Endothelial cell of umbilical vein (primary cell): ENCODE data around the gene MYH15. TPM values are rescaled to one million over a fixed set of nuclear protein-coding genes. Genes with fewer than 3 reads are reported as not detected.

Experiments
- BruUV-seq: library from RNA; stranded (reverse); fragments of 400-500 nt; replicated peaks from 2 replicates; lab custom pipeline; 2021; lab: Mats Ljungman, UMichigan
- CTCF ChIA-PET: fragments of 300-600, 350-600 bp; sonication (Branson Sonifier 250); formaldehyde crosslinking; loops from one replicate; lab custom pipeline; 2021; ENCODE audit warnings: antibody characterized with exemption, inconsistent platforms; lab: Charles Lee
- POLR2A ChIA-PET: fragments of 300-600, 350-600 bp; sonication (Branson Sonifier 250); formaldehyde crosslinking; loops from one replicate; lab custom pipeline; 2021; ENCODE audit warnings: antibody characterized with exemption, inconsistent platforms; lab: Charles Lee
- DNase-seq: peaks from one replicate; pipeline ENCODE4 v3.0.0-alpha.2; 2011; ENCODE audit warnings: low read depth, low spot score
- FAIRE-seq: peaks from 2 replicates; lab custom pipeline; 2011; peaks lifted over from hg19 to GRCh38; lab: Jason Lieb, UNC
- H2AFZ ChIP-seq: 2 replicates; pipeline ENCODE4 v1.6.0; 2012; ENCODE audit warnings: low read depth, low read length, control low read depth, inconsistent platforms
- H3K27ac ChIP-seq: 2 replicates; pipeline ENCODE4 v1.5.1; 2011; ENCODE audit warnings: low read depth, mild to moderate bottlenecking, control low read depth, low read length, moderate library complexity; ENCODE audit not compliant: insufficient read depth
- H3K27me3 ChIP-seq, 2 experiments: 2 replicates each; pipeline versions ENCODE4 v1.6.0 to v1.6.1; 2011; ENCODE audit warnings: low read length in 2 of 2, mixed read lengths in 1 of 2; ENCODE audit not compliant: control insufficient read depth in 2 of 2, insufficient read depth in 2 of 2
- H3K36me3 ChIP-seq, 2 experiments: 2 replicates in 1 of 2; 3 replicates in 1 of 2; pipeline ENCODE4 v1.5.1; 2011; ENCODE audit warnings: low read length in 2 of 2, mild to moderate bottlenecking in 1 of 2, moderate library complexity in 1 of 2; ENCODE audit not compliant: control insufficient read depth in 2 of 2, insufficient read depth in 2 of 2; ENCODE audit errors: extremely low read depth in 1 of 2
- H3K4me1 ChIP-seq: 3 replicates; pipeline ENCODE4 v1.5.1; 2011; ENCODE audit warnings: mild to moderate bottlenecking, low read length; ENCODE audit not compliant: control insufficient read depth, insufficient read depth; ENCODE audit errors: extremely low read depth
- H3K4me2 ChIP-seq: 2 replicates; pipeline ENCODE4 v1.6.1; 2011; ENCODE audit warnings: low read length, control low read depth, mixed read lengths; ENCODE audit not compliant: insufficient read depth
- H3K4me3 ChIP-seq, 3 experiments: fragments of 200-600 bp in 1 of 3; sonication (generic), shearing (Covaris generic) in 1 of 3; replicated peaks in 1 of 3; 2 replicates each; pipeline ENCODE4 v1.5.1; 2011 to 2016; ENCODE audit warnings: control low read depth in 3 of 3, low read length in 3 of 3, mild to moderate bottlenecking in 2 of 3, inconsistent platforms in 1 of 3, low read depth in 1 of 3, moderate library complexity in 1 of 3; ENCODE audit not compliant: insufficient read depth in 1 of 3
- H3K79me2 ChIP-seq: 2 replicates; pipeline ENCODE4 v1.6.0; 2012; ENCODE audit warnings: low read length, inconsistent platforms; ENCODE audit not compliant: control insufficient read depth, insufficient read depth
- H3K9ac ChIP-seq: replicated peaks from 2 replicates; pipeline ENCODE3; 2011; ENCODE audit warnings: low read length, control low read depth; ENCODE audit not compliant: insufficient read depth; ENCODE audit errors: extremely low read depth
- H3K9me1 ChIP-seq: replicated peaks from 3 replicates; pipeline ENCODE4 v1.6.0; 2011; ENCODE audit warnings: mild to moderate bottlenecking, low read length; ENCODE audit not compliant: control insufficient read depth, insufficient read depth; ENCODE audit errors: extremely low read depth
- H3K9me3 ChIP-seq: replicated peaks from 2 replicates; pipeline ENCODE4 v1.5.1; 2012; ENCODE audit warnings: low read length, inconsistent platforms; ENCODE audit not compliant: control insufficient read depth, insufficient read depth
- H4K20me1 ChIP-seq: replicated peaks from 2 replicates; pipeline ENCODE3; 2011; ENCODE audit warnings: mild to moderate bottlenecking, low read length; ENCODE audit not compliant: control insufficient read depth, insufficient read depth; ENCODE audit errors: extremely low read depth
- EZH2 ChIP-seq: IDR thresholded peaks from 2 replicates; pipeline ENCODE4 v1.6.1; 2012; ENCODE audit warnings: borderline replicate concordance, low read depth, mild to moderate bottlenecking, moderate library complexity, low read length, inconsistent platforms; ENCODE audit not compliant: severe bottlenecking
- FOS ChIP-seq: IDR thresholded peaks from 2 replicates; pipeline ENCODE4 v1.6.1; 2011; ENCODE audit warnings: mild to moderate bottlenecking, low read length, moderate library complexity, borderline replicate concordance; ENCODE audit not compliant: insufficient read depth
- GATA2 ChIP-seq: IDR thresholded peaks from 2 replicates; pipeline ENCODE4 v1.7.0; 2011; ENCODE audit warnings: low read depth, mild to moderate bottlenecking, moderate library complexity, mixed read lengths, low read length; ENCODE audit not compliant: insufficient read length, insufficient read depth
- JUN ChIP-seq: IDR thresholded peaks from 2 replicates; pipeline ENCODE4 v1.6.1; 2011; ENCODE audit warnings: borderline replicate concordance, low read depth; ENCODE audit not compliant: insufficient read length, insufficient read depth
- MAX ChIP-seq: IDR thresholded peaks from 2 replicates; pipeline ENCODE4 v1.6.1; 2011; ENCODE audit not compliant: insufficient read depth, insufficient read length
- MYC ChIP-seq: IDR thresholded peaks from one replicate; pipeline ENCODE4 v1.6.1; 2011; ENCODE audit warnings: mild to moderate bottlenecking, low read depth, low read length
- POLR2A ChIP-seq: IDR thresholded peaks from 2 replicates; pipeline ENCODE4 v1.6.1; 2012; ENCODE audit warnings: low read depth, mild to moderate bottlenecking, control low read depth, low read length
- POLR2AphosphoS5 ChIP-seq: IDR thresholded peaks from 2 replicates; pipeline ENCODE4 v1.6.1; 2012; ENCODE audit warnings: low read depth, mild to moderate bottlenecking, control low read depth, low read length, moderate library complexity; ENCODE audit not compliant: insufficient read depth
- dilution Hi-C: fragments of 300-500 bp; cut with MboI; formaldehyde crosslinking; loops from one replicate; pipeline ENCODE4 v1.15.0; 2019; ENCODE audit warnings: low sequenced_read_pairs; ENCODE audit not compliant: extremely low pct_ligation_motif_present
- intact Hi-C: fragments of 100-400 bp; cut with micrococcal nuclease; formaldehyde crosslinking; loops from one replicate; pipeline ENCODE4 v1.10.0; 2022
- polyA plus RNA-seq, 4 experiments: library from polyadenylated mRNA; depleted of rRNA in 3 of 4; stranded (reverse) in 3 of 4; unstranded in 1 of 4; fragments of >200 nt; gene quantifications; 2 replicates each; pipeline versions ENCODE4 v1.2.1 to v1.2.3, GENCODE V29; 2011 to 2012; ENCODE audit warnings: missing spikeins in 1 of 4
- total RNA-seq: library from RNA; stranded (reverse); gene quantifications from 2 replicates; pipeline ENCODE4 v1.2.3, GENCODE V29; 2021
- TF ChIP-seq, protein P1 (sequence below), 2 donors: IDR thresholded peaks; 1 replicate in 1 of 2; 2 replicates in 1 of 2; pipeline ENCODE4 v1.5.1; 2011; ENCODE audit warnings: low read length in 2 of 2, mild to moderate bottlenecking in 2 of 2, moderate library complexity in 2 of 2, control low read depth in 1 of 2, inconsistent platforms in 1 of 2, low read depth in 1 of 2; ENCODE audit not compliant: insufficient read depth in 1 of 2; ENCODE audit errors: extremely low read depth in 1 of 2

Gene MYH15
- total and polyA plus RNA-seq, 2 donors (not counting 3 experiments of a cell fraction or from before 2014, with no cell fraction given), result 0.27 TPM; not detected in 1

DNA sequence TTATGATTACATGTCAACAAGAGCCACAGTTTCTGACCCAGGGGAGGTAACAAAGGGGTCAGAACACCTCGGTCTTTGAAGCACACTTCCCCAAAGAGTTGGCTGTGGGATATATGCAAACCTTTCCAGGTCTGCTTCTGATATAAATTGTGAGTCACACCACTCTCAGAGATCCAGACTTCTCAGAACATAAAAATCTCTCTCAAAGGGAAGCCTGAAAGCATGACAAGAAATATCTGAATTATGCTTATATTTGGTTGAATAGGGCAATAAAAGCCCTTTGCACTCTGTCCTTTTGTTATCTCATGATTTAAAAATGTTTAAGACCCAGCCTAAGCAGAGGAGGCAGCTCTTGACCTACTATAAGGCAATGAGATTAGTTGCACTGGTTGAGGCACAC, 56.8 kb downstream of the MYH15 start:
- intact Hi-C loops (no loop called here), dilution Hi-C loops (no loop called here)
- Histone ChIP-seq H3K79me2 (no peaks in the 10 kb centered on the region), H3K9me3 (no peaks in the 10 kb centered on the region), H2AFZ (no peak overlapping the region), H3K4me1 (peaks cover 4% of the 10 kb centered on the region), H3K4me2 (no peak overlapping the region), H3K27me3 (no peaks in the 10 kb centered on the region), H3K9ac (no peak overlapping the region), H3K4me3 (no peak overlapping the region), H3K27ac (no peak overlapping the region), H3K9me1 (no peaks in the 10 kb centered on the region), H3K36me3 (no peaks in the 10 kb centered on the region), H4K20me1 (no peaks in the 10 kb centered on the region)
- ChIA-PET POLR2A (no interaction called here), CTCF (no interaction called here)
- TF ChIP-seq, protein P1, sequence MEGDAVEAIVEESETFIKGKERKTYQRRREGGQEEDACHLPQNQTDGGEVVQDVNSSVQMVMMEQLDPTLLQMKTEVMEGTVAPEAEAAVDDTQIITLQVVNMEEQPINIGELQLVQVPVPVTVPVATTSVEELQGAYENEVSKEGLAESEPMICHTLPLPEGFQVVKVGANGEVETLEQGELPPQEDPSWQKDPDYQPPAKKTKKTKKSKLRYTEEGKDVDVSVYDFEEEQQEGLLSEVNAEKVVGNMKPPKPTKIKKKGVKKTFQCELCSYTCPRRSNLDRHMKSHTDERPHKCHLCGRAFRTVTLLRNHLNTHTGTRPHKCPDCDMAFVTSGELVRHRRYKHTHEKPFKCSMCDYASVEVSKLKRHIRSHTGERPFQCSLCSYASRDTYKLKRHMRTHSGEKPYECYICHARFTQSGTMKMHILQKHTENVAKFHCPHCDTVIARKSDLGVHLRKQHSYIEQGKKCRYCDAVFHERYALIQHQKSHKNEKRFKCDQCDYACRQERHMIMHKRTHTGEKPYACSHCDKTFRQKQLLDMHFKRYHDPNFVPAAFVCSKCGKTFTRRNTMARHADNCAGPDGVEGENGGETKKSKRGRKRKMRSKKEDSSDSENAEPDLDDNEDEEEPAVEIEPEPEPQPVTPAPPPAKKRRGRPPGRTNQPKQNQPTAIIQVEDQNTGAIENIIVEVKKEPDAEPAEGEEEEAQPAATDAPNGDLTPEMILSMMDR (IDR thresholded peaks at IDR 0.05; ENCODE audit: extremely low read depth in 1 of 2, insufficient read depth in 1 of 2, low read depth in 1 of 2, low read length in 2 of 2), result no peak
- TF ChIP-seq EZH2, result no peak
- no peak for TF ChIP-seq GATA2
- no peak for TF ChIP-seq POLR2AphosphoS5
- TF ChIP-seq FOS, result no peak
- TF ChIP-seq MAX, result no peak
- no peak for TF ChIP-seq POLR2A
- no peak for TF ChIP-seq MYC
- no peak for TF ChIP-seq JUN
- BruUV-seq, result no TSS peak
- FAIRE-seq (no peak), DNase-seq (no peak)
